Osteoblast (primary cell): ENCODE results near the gene C1orf74. TPM values are rescaled to one million over a fixed set of nuclear protein-coding genes. Genes with fewer than 3 reads are reported as not detected.
A peak's percentile ranks its signal among the peaks of the same experiment; 100 is the strongest.

Experiments used
- DNase-seq: peaks from one replicate; pipeline ENCODE4 v3.0.0; 2011; ENCODE audit warnings: low spot score, mixed read lengths; ENCODE audit not compliant: insufficient read length; ENCODE audit errors: missing footprints
- H2AFZ ChIP-seq: 2 replicates; pipeline ENCODE4 v1.6.0; 2011; ENCODE audit warnings: mild to moderate bottlenecking, low read length
- H3K27ac ChIP-seq: 2 replicates; pipeline ENCODE4 v1.5.1; 2011; ENCODE audit warnings: mild to moderate bottlenecking, low read depth, low read length, moderate library complexity
- H3K27me3 ChIP-seq: 2 replicates; pipeline ENCODE4 v1.6.0; 2012; ENCODE audit warnings: mild to moderate bottlenecking, control low read depth, inconsistent platforms, low read length, moderate library complexity; ENCODE audit not compliant: insufficient read depth
- H3K36me3 ChIP-seq: 2 replicates; pipeline ENCODE4 v1.5.1; 2011; ENCODE audit warnings: mild to moderate bottlenecking, low read length, control low read depth, moderate library complexity; ENCODE audit not compliant: insufficient read depth
- H3K4me1 ChIP-seq: 2 replicates; pipeline ENCODE4 v1.5.1; 2011; ENCODE audit warnings: mild to moderate bottlenecking, low read length, control low read depth, moderate library complexity; ENCODE audit not compliant: insufficient read depth
- H3K4me2 ChIP-seq: 2 replicates; pipeline ENCODE4 v1.6.0; 2011; ENCODE audit warnings: mild to moderate bottlenecking, low read length; ENCODE audit not compliant: insufficient read depth
- H3K4me3 ChIP-seq: fragments of 200-600 bp; sonication (generic); 3 replicates; pipeline ENCODE4 v1.5.1; 2012; ENCODE audit warnings: mild to moderate bottlenecking, low read length, inconsistent platforms; ENCODE audit not compliant: insufficient read depth
- H3K79me2 ChIP-seq: 2 replicates; pipeline ENCODE4 v1.6.0; 2012; ENCODE audit warnings: mild to moderate bottlenecking, low read length, control low read depth, inconsistent platforms; ENCODE audit not compliant: insufficient read depth
- H3K9me3 ChIP-seq: 2 replicates; pipeline ENCODE4 v1.5.1; 2011; ENCODE audit warnings: low read depth, low read length, control low read depth
- H4K20me1 ChIP-seq: 2 replicates; pipeline ENCODE4 v1.6.0; 2012; ENCODE audit warnings: mild to moderate bottlenecking, low read length, control low read depth; ENCODE audit not compliant: insufficient read depth
- CTCF ChIP-seq: IDR thresholded peaks from 2 replicates; pipeline ENCODE4 v1.5.1; 2011; ENCODE audit warnings: mild to moderate bottlenecking, low read depth, low read length, moderate library complexity; ENCODE audit errors: extremely low read depth
- total RNA-seq: library from RNA; depleted of rRNA; stranded (reverse); fragments of >200 nt; gene quantifications from 2 replicates; pipeline ENCODE4 v1.2.3, GENCODE V29; 2012

C1orf74 gene
- total RNA-seq, 1 donor = 2.5 TPM

DNA sequence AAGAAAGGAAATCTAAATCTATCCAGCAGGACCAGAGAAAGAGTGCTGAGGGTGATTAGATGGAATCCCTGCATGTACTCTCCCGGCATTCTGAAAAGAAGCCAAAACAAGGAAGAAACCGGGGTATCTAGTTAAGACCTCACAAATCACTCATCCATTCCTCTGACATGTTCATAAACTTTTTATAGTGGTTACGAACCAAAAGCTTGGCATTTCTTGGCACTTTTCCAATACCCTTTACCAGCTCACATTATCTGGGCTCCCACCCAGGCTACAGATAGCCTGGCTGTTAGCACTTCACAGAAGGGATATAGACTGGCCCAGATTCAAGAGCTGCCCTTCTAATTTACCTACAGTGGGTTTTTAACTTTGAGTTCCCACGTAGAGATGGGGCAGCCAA, 1.8 kb upstream of the C1orf74 start:
- Histone ChIP-seq H3K36me3 (no peaks in the 10 kb centered on the region), H3K4me3 (no peak overlapping the region), H2AFZ (no peak overlapping the region), H3K27me3 (peaks cover 17% of the 10 kb centered on the region), H3K4me2 (no peak overlapping the region), H3K79me2 (peaks cover 14% of the 10 kb centered on the region), H3K4me1 (peaks cover 18% of the 10 kb centered on the region), H3K27ac (no peak overlapping the region), H4K20me1 (no peaks in the 10 kb centered on the region), H3K9me3 (no peaks in the 10 kb centered on the region)
- no peak for DNase-seq
- TF ChIP-seq CTCF = no peak

DNA sequence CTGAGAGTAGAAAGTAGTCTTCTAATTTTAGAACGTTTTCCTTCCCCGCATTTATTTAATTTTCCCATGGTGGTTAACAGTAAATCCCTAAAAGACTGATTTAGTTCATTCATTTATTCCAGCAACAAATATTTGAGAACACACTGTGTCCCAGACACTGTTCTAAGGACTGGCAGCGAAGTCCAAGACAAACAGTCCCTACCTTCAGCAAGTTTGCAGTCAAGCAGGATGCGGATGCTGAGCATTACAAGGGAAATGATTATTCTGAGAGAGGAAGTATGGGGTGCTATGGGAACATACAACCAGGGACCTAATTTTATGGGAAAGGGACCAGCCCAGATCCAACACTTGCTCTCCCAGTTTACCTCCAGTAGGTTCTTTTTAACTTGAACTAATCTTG, 1.2 kb upstream of the C1orf74 start:
- Histone ChIP-seq H4K20me1 (no peaks in the 10 kb centered on the region), H3K27ac (no peak overlapping the region), H2AFZ (no peak overlapping the region), H3K4me2 (no peak overlapping the region), H3K9me3 (no peaks in the 10 kb centered on the region), H3K4me3 (no peak overlapping the region), H3K36me3 (no peaks in the 10 kb centered on the region), H3K27me3 (peaks cover 17% of the 10 kb centered on the region), H3K4me1 (peaks cover 18% of the 10 kb centered on the region), H3K79me2 (peaks cover 14% of the 10 kb centered on the region)
- no peak for TF ChIP-seq CTCF
- DNase-seq = no peak

DNA sequence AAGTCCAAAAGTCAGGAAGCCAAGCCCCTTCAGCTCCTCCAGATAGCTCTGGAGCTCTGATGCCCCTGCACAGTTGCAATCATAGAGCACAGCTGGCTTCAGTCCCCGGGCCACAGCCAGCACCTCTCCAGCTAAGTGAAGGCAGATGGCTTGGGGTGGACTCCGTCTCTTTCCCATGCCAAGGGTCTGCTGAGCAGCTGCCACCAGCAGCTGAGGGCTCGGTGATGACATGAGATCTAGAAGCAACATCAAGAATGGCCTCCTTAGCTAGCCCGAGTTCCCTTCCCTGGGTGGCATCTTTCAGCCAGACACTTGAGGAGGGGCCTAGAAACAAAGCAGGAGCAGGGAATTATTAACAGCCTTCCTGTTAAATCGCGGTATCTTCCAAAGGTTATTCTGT, 973 bp downstream of the C1orf74 start:
- no peak overlapping the region for H2AFZ ChIP-seq
- H4K20me1 ChIP-seq = no peaks in the 10 kb centered on the region
- no peaks in the 10 kb centered on the region for H3K36me3 ChIP-seq
- H3K4me1 ChIP-seq = peaks cover 18% of the 10 kb centered on the region
- peak overlapping the region; percentile 89 for H3K27ac ChIP-seq
- no peak for DNase-seq
- peak overlapping the region; percentile 86 for H3K4me3 ChIP-seq
- H3K4me2 ChIP-seq = peak overlapping the region; percentile 97
- H3K9me3 ChIP-seq = no peaks in the 10 kb centered on the region
- H3K27me3 ChIP-seq = peaks cover 13% of the 10 kb centered on the region
- no peak for TF ChIP-seq CTCF
- H3K79me2 ChIP-seq = peaks cover 14% of the 10 kb centered on the region

DNA sequence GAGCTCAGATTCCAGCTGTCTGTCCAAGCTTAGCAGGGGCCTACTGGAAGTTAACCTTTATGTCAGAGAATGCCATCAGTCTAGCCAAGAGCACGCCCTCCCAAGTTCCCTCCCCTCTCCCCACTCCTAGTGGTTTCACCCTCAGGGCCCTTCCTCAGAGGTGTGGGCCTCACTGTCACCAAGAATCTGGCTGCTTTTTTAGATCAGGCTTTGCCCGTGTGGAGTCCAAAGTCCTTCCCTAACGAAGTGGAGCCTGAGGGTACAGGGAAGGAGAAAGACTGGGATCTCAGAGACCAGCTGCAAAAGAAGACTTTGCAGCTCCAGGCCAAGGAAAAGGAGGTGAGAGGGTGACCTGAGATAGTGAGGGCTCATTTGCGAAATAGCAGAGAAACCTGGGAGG, 4.1 kb downstream of the C1orf74 start:
- DNase-seq = no peak
- no peak for TF ChIP-seq CTCF
- Histone ChIP-seq H3K4me1 (peaks cover 16% of the 10 kb centered on the region), H3K4me3 (no peak overlapping the region), H3K36me3 (no peaks in the 10 kb centered on the region), H3K4me2 (no peak overlapping the region), H2AFZ (no peak overlapping the region), H3K9me3 (no peaks in the 10 kb centered on the region), H3K27ac (no peak overlapping the region), H3K27me3 (no peaks in the 10 kb centered on the region), H3K79me2 (peaks cover 14% of the 10 kb centered on the region), H4K20me1 (no peaks in the 10 kb centered on the region)
